ENCODE measurements around the gene PLAC8. TPM values are rescaled to one million over a fixed set of nuclear protein-coding genes. Genes with fewer than 3 reads are reported as not detected.

Gene PLAC8
- total and polyA plus RNA-seq, 2 of the 13 experiments (the other 11 are each of a cell fraction or from before 2014, with no cell fraction given) = 3.0 to 174 TPM

GRCh38 chr4:83109480-83110222 lies 4.9 kb downstream of the PLAC8 start:
- Histone ChIP-seq H3K79me2 (ENCODE audit: insufficient read depth, low read length) (peaks cover 49% of the 10 kb centered on the region), H3K4me1 (ENCODE audit: insufficient read depth, low read length) (peaks cover 27% of the 10 kb centered on the region), H3K4me3 (replicated peaks in 1 of 3; ENCODE audit: insufficient read depth in 1 of 3, low read depth in 2 of 3, low read length in 3 of 3) (no peak overlapping the region), H2AFZ (ENCODE audit: low read length) (no peak overlapping the region), H3K27ac (ENCODE audit: extremely low read length, insufficient read depth, low read length) (no peak overlapping the region), H3K9ac (ENCODE audit: insufficient read depth, low read depth, low read length) (no peak overlapping the region), H3K27me3 (ENCODE audit: control insufficient read depth in 1 of 2, insufficient read depth in 2 of 2, low read length in 2 of 2) (no peaks in the 10 kb centered on the region), H4K20me1 (ENCODE audit: insufficient read depth, low read length) (peaks cover 3% of the 10 kb centered on the region; the same call in 1 of the 2 replicates), H3K36me3 (replicated peaks in 1 of 2; ENCODE audit: control insufficient read depth in 1 of 2, insufficient read depth in 2 of 2, low read length in 2 of 2) (peaks cover 4 to 17% of the 10 kb centered on the region in 2 experiments), H3K9me3 (ENCODE audit: low read length) (no peaks in the 10 kb centered on the region), H3K4me2 (ENCODE audit: low read depth, low read length) (no peak overlapping the region)
- DNase-seq (ENCODE audit: low spot score) = no peak
- no peak for FAIRE-seq
- WGBS (ENCODE audit: low lambda C conversion rate) = 97% methylated on average over 26 of the region's 64 CpGs
- no TSS peak for BruUV-seq (replicated peaks)
- TF ChIP-seq KAT2B (IDR thresholded peaks at IDR 0.05; ENCODE audit: borderline replicate concordance, low read depth, low read length) (no peak), ZNF121 (CRISPR knock-in tag; IDR thresholded peaks at IDR 0.05) (no peak), DR1 (CRISPR knock-in tag; IDR thresholded peaks at IDR 0.05) (no peak), SNAI1 (CRISPR knock-in tag; IDR thresholded peaks at IDR 0.05; ENCODE audit: borderline replicate concordance) (no peak), MTF2 (CRISPR knock-in tag; IDR thresholded peaks at IDR 0.05; ENCODE audit: borderline replicate concordance) (no peak), RNF2 (conservative IDR thresholded peaks at IDR 0.05; ENCODE audit: low read depth) (no peak), PHF5A (CRISPR knock-in tag; IDR thresholded peaks at IDR 0.05; ENCODE audit: low read depth, unreplicated experiment) (no peak)
- intact Hi-C loops (cut with micrococcal nuclease; ENCODE audit: unreplicated experiment) = no loop called here
- ChIA-PET POLR2A (no interaction called here), CTCF (ENCODE audit: low intra/inter-chr PET ratio, low total read pairs) (no interaction called here)
- no peak for ATAC-seq
- in situ Hi-C loops (cut with HindIII; ENCODE audit: extremely low pct_ligation_motif_present, low pct_unique_long_range_greater_than_20kb) = no loop called here

- Histone ChIP-seq H3K27me3 (ENCODE audit: control insufficient read depth in 1 of 2, insufficient read depth in 2 of 2, low read length in 2 of 2) (no peaks in the 10 kb centered on the region), H3K27ac (ENCODE audit: extremely low read length, insufficient read depth, low read length) (no peak overlapping the region), H3K36me3 (replicated peaks in 1 of 2; ENCODE audit: control insufficient read depth in 1 of 2, insufficient read depth in 2 of 2, low read length in 2 of 2) (peaks cover 5 to 27% of the 10 kb centered on the region in 2 experiments), H3K9me3 (ENCODE audit: low read length) (no peaks in the 10 kb centered on the region), H3K4me3 (replicated peaks in 1 of 3; ENCODE audit: insufficient read depth in 1 of 3, low read depth in 2 of 3, low read length in 3 of 3) (no peak overlapping the region), H3K4me1 (ENCODE audit: insufficient read depth, low read length) (peaks cover 27% of the 10 kb centered on the region), H3K9ac (ENCODE audit: insufficient read depth, low read depth, low read length) (no peak overlapping the region), H2AFZ (ENCODE audit: low read length) (no peak overlapping the region), H3K4me2 (ENCODE audit: low read depth, low read length) (no peak overlapping the region), H3K79me2 (ENCODE audit: insufficient read depth, low read length) (peaks cover 36% of the 10 kb centered on the region), H4K20me1 (ENCODE audit: insufficient read depth, low read length) (peaks cover 3% of the 10 kb centered on the region; the same call in 1 of the 2 replicates)
- WGBS (ENCODE audit: low lambda C conversion rate) = 95% methylated on average over 26 of the region's 26 CpGs
- DNase-seq (ENCODE audit: low spot score) = no peak
- POLR2A ChIA-PET = no interaction called here
- CTCF ChIA-PET (ENCODE audit: low intra/inter-chr PET ratio, low total read pairs) = no interaction called here
- in situ Hi-C loops (cut with HindIII; ENCODE audit: extremely low pct_ligation_motif_present, low pct_unique_long_range_greater_than_20kb) = no loop called here
- intact Hi-C loops (cut with micrococcal nuclease; ENCODE audit: unreplicated experiment) = no loop called here
- FAIRE-seq = no peak
- BruUV-seq (replicated peaks) = no TSS peak
- ATAC-seq = no peak
- TF ChIP-seq FOXP4 (CRISPR knock-in tag; IDR thresholded peaks at IDR 0.05) (no peak), NPAS2 (CRISPR knock-in tag; IDR thresholded peaks at IDR 0.05; ENCODE audit: borderline replicate concordance) (no peak), NFATC3 (CRISPR knock-in tag; IDR thresholded peaks at IDR 0.05) (no peak), ZNF10 (CRISPR knock-in tag; IDR thresholded peaks at IDR 0.05; ENCODE audit: borderline replicate concordance, low read depth) (no peak), PTBP1 (IDR thresholded peaks at IDR 0.05; ENCODE audit: low read depth, low read length, poor library complexity, severe bottlenecking) (no peak), ZNF850 (CRISPR knock-in tag; conservative IDR thresholded peaks at IDR 0.05) (no peak), ZBTB34 (CRISPR knock-in tag; IDR thresholded peaks at IDR 0.05) (no peak)
Observed at GRCh38 chr4:83108101-83108861, 6.2 kb downstream of the PLAC8 start.

Data from HepG2 (cell line).